KMS-11 (cell line): Measurements from ENCODE around the gene CENPO.
A peak's percentile ranks its signal among the peaks of the same experiment; 100 is the strongest.

Experiments
- H2AFZ ChIP-seq: fragments of 200-600 bp; sonication (generic); 2 replicates; pipeline ENCODE4 v1.6.1; 2016; ENCODE audit warnings: antibody characterized with exemption, mixed run types, low read depth
- H3K27ac ChIP-seq: fragments of 200-600 bp; sonication (generic); 2 replicates; pipeline ENCODE4 v1.6.1; 2016; ENCODE audit warnings: mild to moderate bottlenecking, mixed run types
- H3K27me3 ChIP-seq: fragments of 200-600 bp; sonication (generic); 2 replicates; pipeline ENCODE4 v1.6.1; 2017; ENCODE audit warnings: mild to moderate bottlenecking, low read depth, mixed run types, moderate library complexity; ENCODE audit not compliant: insufficient read depth
- H3K36me3 ChIP-seq: fragments of 200-600 bp; sonication (generic); 2 replicates; pipeline ENCODE4 v1.6.1; 2017; ENCODE audit warnings: mild to moderate bottlenecking, mixed run types; ENCODE audit not compliant: insufficient read depth
- H3K4me1 ChIP-seq: fragments of 200-600 bp; sonication (generic); 2 replicates; pipeline ENCODE4 v1.6.1; 2016; ENCODE audit warnings: mild to moderate bottlenecking, low read depth, mixed run types; ENCODE audit not compliant: poor library complexity, severe bottlenecking
- H3K4me2 ChIP-seq: fragments of 200-600 bp; sonication (generic); 2 replicates; pipeline ENCODE4 v1.7.0; 2016; ENCODE audit warnings: mild to moderate bottlenecking, mixed run types
- H3K4me3 ChIP-seq: fragments of 200-600 bp; sonication (generic); IDR thresholded peaks from 2 replicates; pipeline ENCODE4 v1.6.1; 2017; ENCODE audit warnings: low read depth, low read length, mixed read lengths; ENCODE audit not compliant: insufficient read depth
- H3K79me2 ChIP-seq: fragments of 200-600 bp; sonication (generic); 2 replicates; pipeline ENCODE4 v1.6.1; 2016; ENCODE audit warnings: low read depth, mixed run types; ENCODE audit not compliant: insufficient read depth
- H3K9ac ChIP-seq: fragments of 200-600 bp; sonication (generic); 2 replicates; pipeline ENCODE4 v1.6.1; 2016; ENCODE audit warnings: mild to moderate bottlenecking, mixed run types
- H4K20me1 ChIP-seq: fragments of 200-600 bp; sonication (generic); 2 replicates; pipeline ENCODE4 v1.6.1; 2016; ENCODE audit warnings: mild to moderate bottlenecking, mixed run types; ENCODE audit not compliant: insufficient read depth
- CTCF ChIP-seq: fragments of 200-600 bp; sonication (generic); conservative IDR thresholded peaks from 2 replicates; pipeline ENCODE4 v1.6.1; 2017; ENCODE audit warnings: low read depth, mild to moderate bottlenecking, antibody characterized with exemption, low read length, moderate library complexity, mixed read lengths

The CENPO gene

GRCh38 chr2:24824966-24825882 is 32.0 kb downstream of the CENPO start:
- H3K4me1 ChIP-seq = peaks cover 39% of the 10 kb centered on the region
- no peak overlapping the region for H3K9ac ChIP-seq
- H3K36me3 ChIP-seq = no peaks in the 10 kb centered on the region; the same call in 1 of the 2 replicates
- H3K79me2 ChIP-seq = no peaks in the 10 kb centered on the region; the same call in 1 of the 2 replicates
- no peaks in the 10 kb centered on the region for H4K20me1 ChIP-seq
- H3K4me2 ChIP-seq = no peak overlapping the region
- H3K27ac ChIP-seq = no peak overlapping the region
- no peaks in the 10 kb centered on the region for H3K27me3 ChIP-seq
- no peak overlapping the region for H2AFZ ChIP-seq
- no peak overlapping the region for H3K4me3 ChIP-seq
- peak; percentile 61 for TF ChIP-seq CTCF

GRCh38 chr2:24825883-24826772 is 32.9 kb downstream of the CENPO start:
- no peaks in the 10 kb centered on the region; the same call in 1 of the 2 replicates for H3K36me3 ChIP-seq

GRCh38 chr2:24826773-24827145 is 33.5 kb downstream of the CENPO start:
- Histone ChIP-seq H4K20me1 (no peaks in the 10 kb centered on the region), H3K79me2 (no peaks in the 10 kb centered on the region; the same call in 1 of the 2 replicates), H3K27me3 (no peaks in the 10 kb centered on the region), H3K36me3 (no peaks in the 10 kb centered on the region), H3K4me3 (no peak overlapping the region), H3K9ac (no peak overlapping the region), H3K27ac (no peak overlapping the region), H2AFZ (no peak overlapping the region), H3K4me1 (peaks cover 30% of the 10 kb centered on the region), H3K4me2 (peak overlapping the region; percentile 10; the same call in 1 of the 2 replicates)
- TF ChIP-seq CTCF = no peak

More at GRCh38 chr2:24825883-24826772, 32.9 kb downstream of the CENPO start:
- Histone ChIP-seq H2AFZ (no peak overlapping the region), H3K4me2 (peak overlapping the region; percentile 10; the same call in 1 of the 2 replicates), H3K27me3 (no peaks in the 10 kb centered on the region), H3K9ac (no peak overlapping the region), H3K4me3 (no peak overlapping the region), H3K79me2 (no peaks in the 10 kb centered on the region; the same call in 1 of the 2 replicates), H4K20me1 (no peaks in the 10 kb centered on the region), H3K4me1 (peaks cover 36% of the 10 kb centered on the region), H3K27ac (no peak overlapping the region)
- no peak for TF ChIP-seq CTCF
